GM12878 (cell line): Measurements from ENCODE around the gene ASIC1. TPM values are rescaled to one million over a fixed set of nuclear protein-coding genes. Genes with fewer than 3 reads are reported as not detected.

Source experiments
- ATAC-seq: fragments of 200-7000 bp; cut with Tn5 transposase; 3 replicates; pipeline ENCODE4 v1.9.1; 2020; ENCODE audit warnings: mild to moderate bottlenecking, moderate library complexity
- BruUV-seq: library from RNA; stranded (reverse); fragments of 400-500 nt; replicated peaks from 2 replicates; lab custom pipeline; 2021; lab: Mats Ljungman, UMichigan
- CTCF ChIA-PET: fragments of 300-600 bp; sonication (Branson Sonifier 250); formaldehyde crosslinking; extraction: SDS; loops from one replicate; lab custom pipeline; 2021; ENCODE audit warnings: inconsistent platforms; lab: Yijun Ruan, JAX
- POLR2A ChIA-PET: fragments of 350-600 bp; formaldehyde crosslinking; extraction: SDS; loops from one replicate; lab custom pipeline; 2021; ENCODE audit warnings: inconsistent platforms; lab: Charles Lee
- RAD21 ChIA-PET: fragments of 300-600 bp; sonication (Branson Sonifier 250); formaldehyde crosslinking; loops from one replicate; lab custom pipeline; 2023; ENCODE audit warnings: antibody characterized with exemption; ENCODE audit not compliant: unreplicated experiment; lab: Charles Lee
- SMC1A ChIA-PET: fragments of 300-600 bp; sonication (Branson Sonifier 250); formaldehyde crosslinking; loops from one replicate; lab custom pipeline; 2023; ENCODE audit not compliant: unreplicated experiment, uncharacterized antibody; lab: Charles Lee
- DNase-seq: peaks from one replicate; pipeline ENCODE4 v3.0.0-alpha.2; 2011; ENCODE audit warnings: low read depth, low spot score
- FAIRE-seq: peaks from 3 replicates; lab custom pipeline; 2011; peaks lifted over from hg19 to GRCh38; lab: Jason Lieb, UNC
- H2AFZ ChIP-seq: 2 replicates; pipeline ENCODE4 v1.6.0; 2011; ENCODE audit warnings: low read depth, low read length, control low read depth; ENCODE audit not compliant: control insufficient read depth
- H3K27ac ChIP-seq: 2 replicates; pipeline ENCODE4 v1.5.1; 2011; ENCODE audit warnings: control low read depth; ENCODE audit not compliant: control insufficient read depth, insufficient read depth
- H3K27me3 ChIP-seq, 2 experiments: replicated peaks in 1 of 2; 2 replicates each; pipeline versions ENCODE4 v1.6.0 to v1.6.1; 2011; ENCODE audit warnings: low read length in 1 of 2; ENCODE audit not compliant: control insufficient read depth in 2 of 2, insufficient read depth in 2 of 2
- H3K36me3 ChIP-seq, 2 experiments: 2 replicates each; pipeline ENCODE4 v1.5.1; 2011; ENCODE audit warnings: low read length in 1 of 2; ENCODE audit not compliant: control insufficient read depth in 2 of 2, insufficient read depth in 2 of 2
- H3K4me1 ChIP-seq: 2 replicates; pipeline ENCODE4 v1.6.1; 2011; ENCODE audit warnings: mild to moderate bottlenecking, low read length, moderate library complexity, mixed read lengths; ENCODE audit not compliant: control insufficient read depth, insufficient read depth
- H3K4me2 ChIP-seq: 2 replicates; pipeline ENCODE4 v1.6.0; 2011; ENCODE audit warnings: control low read depth; ENCODE audit not compliant: control insufficient read depth, insufficient read depth
- H3K4me3 ChIP-seq: fragments of 200-600 bp; sonication (generic); 2 replicates; pipeline ENCODE4 v1.5.1; 2016
- H3K79me2 ChIP-seq: 2 replicates; pipeline ENCODE4 v1.6.0; 2011; ENCODE audit warnings: low read length; ENCODE audit not compliant: control insufficient read depth, insufficient read depth
- H3K9ac ChIP-seq: 2 replicates; pipeline ENCODE4 v1.8.0; 2011; ENCODE audit warnings: low read length, control low read depth, mixed read lengths; ENCODE audit not compliant: control insufficient read depth, insufficient read depth
- H3K9me3 ChIP-seq: replicated peaks from 3 replicates; pipeline ENCODE4 v1.5.1; 2011; ENCODE audit warnings: mild to moderate bottlenecking, low read length; ENCODE audit not compliant: control insufficient read depth, insufficient read depth
- H4K20me1 ChIP-seq: 2 replicates; pipeline ENCODE4 v1.6.0; 2011; ENCODE audit not compliant: control insufficient read depth, insufficient read depth
- BHLHE40 ChIP-seq, 2 experiments: fragments of 450-650 bp in 1 of 2; IDR thresholded peaks; 2 replicates each; pipeline ENCODE4 v1.6.1; 2011 to 2017; ENCODE audit warnings: low read depth in 2 of 2, borderline replicate concordance in 1 of 2, improper control_type of control experiment in 1 of 2, low read length in 1 of 2, mild to moderate bottlenecking in 1 of 2
- EZH2 ChIP-seq: IDR thresholded peaks from 2 replicates; pipeline ENCODE4 v1.6.1; 2012; ENCODE audit warnings: low read depth, mild to moderate bottlenecking, control low read depth, inconsistent platforms, low read length, borderline replicate concordance; ENCODE audit not compliant: control insufficient read depth
- MYB ChIP-seq: fragments of 150-350 bp; IDR thresholded peaks from 2 replicates; pipeline ENCODE4 v1.6.1; 2014; ENCODE audit warnings: mild to moderate bottlenecking, low read depth, low read length, borderline replicate concordance
- RUNX3 ChIP-seq: IDR thresholded peaks from 2 replicates; pipeline ENCODE4 v1.6.1; 2012; ENCODE audit warnings: low read length, inconsistent platforms
- ZZZ3 ChIP-seq: IDR thresholded peaks from 2 replicates; pipeline ENCODE4 v1.6.1; 2011; ENCODE audit warnings: low read depth; ENCODE audit not compliant: control insufficient read depth, insufficient read length
- WGBS: methylation state at CpG from one replicate; pipeline ENCODE4 v1.1.6; 2016; ENCODE audit warnings: low lambda C conversion rate; ENCODE audit not compliant: insufficient replicate concordance, insufficient coverage; ENCODE audit errors: missing lambda C conversion rate; 5-methylcytosine and 5-hydroxymethylcytosine counted together
- in situ Hi-C: fragments of 300-500 bp; cut with MboI; formaldehyde crosslinking; loops from 9 replicates; pipeline ENCODE4 v1.14.3; 2018; ENCODE audit warnings: mixed read lengths
- intact Hi-C: fragments of 100-400 bp; cut with micrococcal nuclease; formaldehyde crosslinking; loops from one replicate; pipeline ENCODE4 v1.14.2; 2022; ENCODE audit not compliant: unreplicated experiment
- polyA plus RNA-seq, 11 experiments: library from polyadenylated mRNA; depleted of rRNA in 4 of 11; unstranded in 6 of 11; stranded (reverse) in 5 of 11; fragments of >200 nt; fragmentation: Nextera tagmentation in 4 of 11; fragmentation: Illumina TruSeq in 1 of 11; extraction: Ambion mirVana in 4 of 11; extraction: Trizol in 1 of 11; gene quantifications; 1 replicate in 1 of 11; 2 replicates in 10 of 11; pipeline versions ENCODE4 v1.2.1 to v1.2.3, GENCODE V29; 2011 to 2016; ENCODE audit warnings: inconsistent platforms in 2 of 11, missing spikeins in 2 of 11, low read depth in 1 of 11
- total RNA-seq, 4 experiments: library from RNA; depleted of rRNA in 3 of 4; stranded (reverse); fragments of >200 nt in 3 of 4; fragmentation: Illumina TruSeq in 1 of 4; extraction: Trizol in 1 of 4; gene quantifications; 2 replicates each; pipeline versions ENCODE4 v1.2.1 to v1.2.3, GENCODE V29; 2013 to 2021
- TF ChIP-seq, protein P1 (sequence below): fragments of 450-650 bp; IDR thresholded peaks from 2 replicates; pipeline ENCODE4 v1.6.1; 2016; ENCODE audit warnings: mild to moderate bottlenecking, moderate library complexity, borderline replicate concordance
- TF ChIP-seq, protein P2 (sequence below): IDR thresholded peaks from 2 replicates; pipeline ENCODE4 v1.6.1; 2012; ENCODE audit warnings: low read depth, low read length, improper control_type of control experiment

Gene ASIC1
- total and polyA plus RNA-seq, 10 of the 15 experiments (the other 5 are each of a cell fraction or from before 2014, with no cell fraction given) = 0.02 to 0.28 (median 0.21) TPM; not detected in 4

DNA sequence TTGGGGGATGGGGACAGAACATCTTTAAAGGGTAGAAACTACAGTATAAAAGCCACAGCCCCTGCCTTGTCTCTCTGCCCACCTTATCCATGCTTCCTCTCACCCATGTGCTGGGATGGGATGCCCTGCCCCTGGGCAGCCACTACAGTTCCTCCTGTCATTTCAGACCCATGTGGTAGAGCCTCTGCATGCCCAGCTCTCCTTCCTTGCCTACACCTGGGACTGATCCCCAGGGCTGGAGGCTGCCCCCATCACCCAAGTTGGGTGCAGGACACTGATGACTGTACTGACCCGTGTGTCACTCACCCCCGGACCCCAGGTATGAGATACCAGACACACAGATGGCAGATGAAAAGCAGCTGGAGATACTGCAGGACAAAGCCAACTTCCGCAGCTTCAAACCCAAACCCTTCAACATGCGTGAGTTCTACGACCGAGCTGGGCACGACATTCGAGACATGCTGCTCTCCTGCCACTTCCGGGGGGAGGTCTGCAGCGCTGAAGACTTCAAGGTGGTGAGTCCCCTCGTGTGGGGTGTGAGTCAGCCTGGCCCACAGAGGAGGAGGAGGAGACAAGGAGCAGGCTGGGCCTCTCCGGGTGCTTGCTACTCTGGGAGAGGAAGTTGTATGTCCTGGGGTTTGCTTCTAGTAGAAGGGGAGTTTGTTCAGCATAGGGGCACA, 2.2 kb downstream of the ASIC1 start:
- SMC1A ChIA-PET = no interaction called here
- H3K4me1 ChIP-seq = 0 out of 2 replicates have a peak, but pooled peaks cover 4% of the 10 kb centered on the region
- intact Hi-C loops = loop anchor here (10.0 kb wide), 1 partner anchor 195 kb away; no protein-coding TSS in a partner anchor
- H3K4me2 ChIP-seq = no peak overlapping the region
- DNase-seq = no peak
- peaks cover 4 to 15% of the 10 kb centered on the region in 2 experiments; a peak in 3 of 4 replicates for H3K27me3 ChIP-seq
- TF ChIP-seq, protein P1, sequence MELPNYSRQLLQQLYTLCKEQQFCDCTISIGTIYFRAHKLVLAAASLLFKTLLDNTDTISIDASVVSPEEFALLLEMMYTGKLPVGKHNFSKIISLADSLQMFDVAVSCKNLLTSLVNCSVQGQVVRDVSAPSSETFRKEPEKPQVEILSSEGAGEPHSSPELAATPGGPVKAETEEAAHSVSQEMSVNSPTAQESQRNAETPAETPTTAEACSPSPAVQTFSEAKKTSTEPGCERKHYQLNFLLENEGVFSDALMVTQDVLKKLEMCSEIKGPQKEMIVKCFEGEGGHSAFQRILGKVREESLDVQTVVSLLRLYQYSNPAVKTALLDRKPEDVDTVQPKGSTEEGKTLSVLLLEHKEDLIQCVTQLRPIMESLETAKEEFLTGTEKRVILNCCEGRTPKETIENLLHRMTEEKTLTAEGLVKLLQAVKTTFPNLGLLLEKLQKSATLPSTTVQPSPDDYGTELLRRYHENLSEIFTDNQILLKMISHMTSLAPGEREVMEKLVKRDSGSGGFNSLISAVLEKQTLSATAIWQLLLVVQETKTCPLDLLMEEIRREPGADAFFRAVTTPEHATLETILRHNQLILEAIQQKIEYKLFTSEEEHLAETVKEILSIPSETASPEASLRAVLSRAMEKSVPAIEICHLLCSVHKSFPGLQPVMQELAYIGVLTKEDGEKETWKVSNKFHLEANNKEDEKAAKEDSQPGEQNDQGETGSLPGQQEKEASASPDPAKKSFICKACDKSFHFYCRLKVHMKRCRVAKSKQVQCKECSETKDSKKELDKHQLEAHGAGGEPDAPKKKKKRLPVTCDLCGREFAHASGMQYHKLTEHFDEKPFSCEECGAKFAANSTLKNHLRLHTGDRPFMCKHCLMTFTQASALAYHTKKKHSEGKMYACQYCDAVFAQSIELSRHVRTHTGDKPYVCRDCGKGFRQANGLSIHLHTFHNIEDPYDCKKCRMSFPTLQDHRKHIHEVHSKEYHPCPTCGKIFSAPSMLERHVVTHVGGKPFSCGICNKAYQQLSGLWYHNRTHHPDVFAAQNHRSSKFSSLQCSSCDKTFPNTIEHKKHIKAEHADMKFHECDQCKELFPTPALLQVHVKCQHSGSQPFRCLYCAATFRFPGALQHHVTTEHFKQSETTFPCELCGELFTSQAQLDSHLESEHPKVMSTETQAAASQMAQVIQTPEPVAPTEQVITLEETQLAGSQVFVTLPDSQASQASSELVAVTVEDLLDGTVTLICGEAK = no peak
- TF ChIP-seq RUNX3 = no peak
- TF ChIP-seq ZZZ3 = no peak
- no peak for TF ChIP-seq BHLHE40 (IDR thresholded peaks at IDR 0.05; ENCODE audit: borderline replicate concordance in 1 of 2, low read depth in 2 of 2, low read length in 1 of 2)
- TF ChIP-seq, protein P2, sequence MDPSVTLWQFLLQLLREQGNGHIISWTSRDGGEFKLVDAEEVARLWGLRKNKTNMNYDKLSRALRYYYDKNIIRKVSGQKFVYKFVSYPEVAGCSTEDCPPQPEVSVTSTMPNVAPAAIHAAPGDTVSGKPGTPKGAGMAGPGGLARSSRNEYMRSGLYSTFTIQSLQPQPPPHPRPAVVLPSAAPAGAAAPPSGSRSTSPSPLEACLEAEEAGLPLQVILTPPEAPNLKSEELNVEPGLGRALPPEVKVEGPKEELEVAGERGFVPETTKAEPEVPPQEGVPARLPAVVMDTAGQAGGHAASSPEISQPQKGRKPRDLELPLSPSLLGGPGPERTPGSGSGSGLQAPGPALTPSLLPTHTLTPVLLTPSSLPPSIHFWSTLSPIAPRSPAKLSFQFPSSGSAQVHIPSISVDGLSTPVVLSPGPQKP = no peak
- TF ChIP-seq MYB = no peak
- no peak for TF ChIP-seq EZH2
- TF ChIP-seq, all 136 proteins: peak for 0
- ChIA-PET RAD21 (interaction anchor here (0.5 to 1.5 kb wide), 3 partner anchors 9 to 92 kb away, joined by 3 to 6 read pairs (median 3); no protein-coding TSS in a partner anchor), CTCF (interaction anchor here (0.9 to 4.5 kb wide), 7 partner anchors 9 to 115 kb away, joined by 3 to 16 read pairs (median 3); no protein-coding TSS in a partner anchor), POLR2A (no interaction called here)
- H3K79me2 ChIP-seq = no peaks in the 10 kb centered on the region
- no peak for ATAC-seq
- FAIRE-seq = no peak
- H3K9ac ChIP-seq = no peak overlapping the region
- no peak overlapping the region for H3K27ac ChIP-seq
- 28% methylated on average over 12 of the region's 12 CpGs for WGBS
- in situ Hi-C loops = no loop called here
- no peak overlapping the region for H2AFZ ChIP-seq
- no TSS peak for BruUV-seq
- no peaks in the 10 kb centered on the region for H3K36me3 ChIP-seq
- no peaks in the 10 kb centered on the region for H4K20me1 ChIP-seq
- H3K4me3 ChIP-seq = no peak overlapping the region
- no peaks in the 10 kb centered on the region for H3K9me3 ChIP-seq
